COR-L47 (cell line): Measurements from ENCODE around the gene KCNJ10.

Source experiments
- DNase-seq: peaks from one replicate; lab custom pipeline; 2025; lab: John Stamatoyannopoulos, UW

Gene KCNJ10

GRCh38 chr1:160083968-160084770, 14.2 kb upstream of the KCNJ10 start:
- DNase-seq, result peak; percentile 79

- no peak for DNase-seq
Observed at GRCh38 chr1:160082926-160083325, 13.0 kb upstream of the KCNJ10 start.

GRCh38 chr1:160082487-160082886, 12.5 kb upstream of the KCNJ10 start:
- DNase-seq, result no peak

- peak; percentile 25 for DNase-seq
Observed at GRCh38 chr1:160081261-160081936, 11.4 kb upstream of the KCNJ10 start, which contains the start of gene KCNJ9. Gene KCNJ9 (plus strand): TSS chr1:160081538. CDS start chr1:160084031, 2,493 bp downstream.

- DNase-seq, result no peak
Observed at GRCh38 chr1:160080381-160081100, 10.6 kb upstream of the KCNJ10 start.

DNA sequence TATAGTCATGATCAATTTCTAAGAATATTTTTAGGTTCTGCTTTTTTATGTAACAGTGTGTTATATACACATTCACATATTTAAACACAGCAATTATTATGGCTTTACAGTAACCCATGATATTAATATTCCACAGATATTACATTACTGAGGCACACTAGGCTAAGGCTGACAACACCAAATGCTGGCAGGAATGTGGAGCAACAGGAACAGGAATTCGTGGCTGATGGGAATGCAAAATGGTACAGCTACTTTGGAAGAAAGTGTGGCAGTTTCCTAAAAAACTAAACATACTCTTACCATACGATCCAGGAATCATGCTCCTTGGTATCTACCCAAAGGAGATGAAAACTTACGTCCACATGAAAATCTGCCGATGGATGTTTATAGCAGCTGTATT, 9.5 kb upstream of the KCNJ10 start:
- DNase-seq, result no peak

GRCh38 chr1:160078512-160079195, 8.7 kb upstream of the KCNJ10 start:
- DNase-seq, result no peak

DNA sequence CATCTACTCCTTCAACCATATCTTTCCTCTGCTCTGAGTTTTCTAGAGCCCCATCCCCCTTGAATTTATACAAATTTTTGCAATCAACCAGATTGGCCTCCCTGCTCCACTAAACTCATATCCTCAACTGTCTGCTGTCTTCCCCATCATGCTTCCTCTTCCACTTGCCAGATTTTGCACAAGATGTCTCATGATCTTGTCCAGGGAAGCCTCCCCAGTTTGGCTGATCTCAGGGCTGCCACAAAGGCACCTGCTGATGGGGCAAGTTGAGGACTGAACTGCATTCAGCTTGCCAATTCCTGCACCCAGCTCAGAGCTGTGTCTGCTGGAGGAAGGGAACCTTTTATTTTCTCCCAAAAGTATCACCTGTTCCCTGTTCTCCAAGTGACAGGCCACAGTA, 7.5 kb upstream of the KCNJ10 start:
- DNase-seq, result no peak

GRCh38 chr1:160076295-160076694, 6.3 kb upstream of the KCNJ10 start:
- DNase-seq, result no peak

DNA sequence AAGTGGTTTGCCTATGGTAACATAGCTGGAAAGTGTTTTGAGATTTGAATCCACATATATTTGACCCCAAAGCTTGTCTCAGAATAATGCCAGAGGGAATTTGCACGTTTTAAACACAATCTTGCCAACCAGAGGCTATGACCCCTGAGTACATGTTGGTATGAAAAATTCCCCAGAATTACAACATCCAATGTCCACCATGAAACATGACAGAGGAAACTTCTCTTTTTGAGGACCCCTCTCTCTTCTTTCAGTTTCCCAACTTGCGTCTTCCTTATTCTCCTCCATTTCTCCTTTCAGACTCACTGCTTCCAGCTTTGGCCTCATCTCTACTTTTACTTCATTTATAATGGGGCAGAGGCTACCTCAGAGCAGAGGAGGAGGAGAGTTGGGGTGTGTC, 5.9 kb upstream of the KCNJ10 start:
- DNase-seq, result no peak

GRCh38 chr1:160074865-160075264, 4.9 kb upstream of the KCNJ10 start:
- DNase-seq, result no peak

DNA sequence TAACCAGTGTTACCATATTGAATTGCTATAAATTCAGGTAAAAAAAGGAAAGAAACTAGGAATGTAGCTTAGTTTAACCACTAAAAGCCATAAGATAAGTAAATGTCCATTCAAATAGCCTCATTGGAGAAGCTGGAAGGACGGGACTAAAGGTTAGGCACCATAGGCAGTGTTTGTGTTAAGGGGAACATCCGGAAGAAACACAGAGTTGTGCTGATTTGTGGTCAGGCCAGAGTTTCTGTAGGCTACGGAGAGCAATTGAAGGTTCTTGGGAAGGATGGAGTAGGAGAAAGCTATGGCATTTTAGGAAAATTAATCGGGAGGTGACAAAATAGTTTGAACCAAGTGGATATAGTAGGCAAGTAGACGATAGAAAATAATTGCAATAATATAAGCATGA, 1.3 kb upstream of the KCNJ10 start:
- DNase-seq, result no peak

DNA sequence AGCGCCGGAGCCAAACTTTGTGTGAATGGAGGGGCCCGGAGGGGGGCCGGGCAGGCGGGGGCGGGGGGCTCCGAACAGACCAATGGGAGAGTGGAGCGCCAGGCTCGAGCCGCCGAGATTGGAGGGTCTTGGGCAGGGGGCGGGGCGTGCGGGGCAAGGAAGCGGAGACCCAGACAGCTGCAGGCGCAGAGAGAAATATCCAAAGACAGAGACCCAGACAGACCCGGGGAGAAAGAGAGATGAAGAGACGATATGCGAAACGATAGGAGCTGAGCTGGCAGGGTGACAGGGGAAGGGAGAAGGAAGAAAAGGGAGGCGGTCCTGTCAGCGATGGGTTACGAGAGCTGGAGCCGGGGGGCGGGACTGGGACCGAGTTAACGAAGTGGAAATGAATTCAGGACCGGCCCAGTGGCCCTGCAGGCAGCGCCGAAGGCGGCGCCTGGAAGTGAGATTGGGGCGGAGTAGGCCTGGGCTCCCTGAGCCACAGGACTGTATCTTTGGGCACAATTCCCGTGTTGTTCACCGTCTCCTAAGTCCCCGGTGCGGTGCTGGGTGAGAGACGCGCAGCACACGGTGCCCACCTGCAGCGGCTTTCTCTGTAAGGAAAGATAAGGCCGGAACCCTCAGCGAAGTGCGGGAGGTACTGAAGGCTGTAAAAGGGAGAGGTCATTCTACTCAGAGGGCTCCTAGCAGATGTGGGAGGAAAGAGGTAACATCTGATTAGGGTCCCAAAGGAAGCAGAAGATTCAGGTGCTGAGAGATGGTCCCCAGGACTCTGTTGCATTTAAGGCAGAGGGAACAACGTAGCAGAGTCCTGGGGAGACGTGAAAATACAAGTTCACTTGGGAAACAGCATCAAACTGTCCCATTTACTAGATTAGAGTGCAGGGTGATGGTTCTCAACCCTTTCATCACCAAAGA, 543 bp upstream of the KCNJ10 start:
- DNase-seq, result peak; percentile 60

DNA sequence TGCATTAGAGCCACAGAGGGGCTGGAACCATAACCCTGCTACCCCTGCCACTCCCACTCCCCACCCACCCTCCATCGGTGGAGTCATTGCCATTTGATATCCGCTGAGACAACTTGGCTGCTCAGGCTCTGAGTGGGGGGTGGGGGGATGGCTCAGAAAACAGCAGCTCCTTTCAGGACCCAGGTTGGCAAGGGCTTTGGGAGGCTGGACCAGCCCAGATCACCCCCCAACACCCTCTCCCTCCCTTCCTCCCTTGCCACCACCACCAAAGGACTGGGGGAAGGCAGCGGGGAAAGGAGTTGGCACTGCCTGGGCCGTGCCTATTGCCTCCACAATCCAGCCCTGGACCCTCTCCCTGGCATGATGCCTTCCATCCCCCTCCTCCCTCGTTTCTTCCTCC, 1.7 kb downstream of the KCNJ10 start:
- no peak for DNase-seq

DNA sequence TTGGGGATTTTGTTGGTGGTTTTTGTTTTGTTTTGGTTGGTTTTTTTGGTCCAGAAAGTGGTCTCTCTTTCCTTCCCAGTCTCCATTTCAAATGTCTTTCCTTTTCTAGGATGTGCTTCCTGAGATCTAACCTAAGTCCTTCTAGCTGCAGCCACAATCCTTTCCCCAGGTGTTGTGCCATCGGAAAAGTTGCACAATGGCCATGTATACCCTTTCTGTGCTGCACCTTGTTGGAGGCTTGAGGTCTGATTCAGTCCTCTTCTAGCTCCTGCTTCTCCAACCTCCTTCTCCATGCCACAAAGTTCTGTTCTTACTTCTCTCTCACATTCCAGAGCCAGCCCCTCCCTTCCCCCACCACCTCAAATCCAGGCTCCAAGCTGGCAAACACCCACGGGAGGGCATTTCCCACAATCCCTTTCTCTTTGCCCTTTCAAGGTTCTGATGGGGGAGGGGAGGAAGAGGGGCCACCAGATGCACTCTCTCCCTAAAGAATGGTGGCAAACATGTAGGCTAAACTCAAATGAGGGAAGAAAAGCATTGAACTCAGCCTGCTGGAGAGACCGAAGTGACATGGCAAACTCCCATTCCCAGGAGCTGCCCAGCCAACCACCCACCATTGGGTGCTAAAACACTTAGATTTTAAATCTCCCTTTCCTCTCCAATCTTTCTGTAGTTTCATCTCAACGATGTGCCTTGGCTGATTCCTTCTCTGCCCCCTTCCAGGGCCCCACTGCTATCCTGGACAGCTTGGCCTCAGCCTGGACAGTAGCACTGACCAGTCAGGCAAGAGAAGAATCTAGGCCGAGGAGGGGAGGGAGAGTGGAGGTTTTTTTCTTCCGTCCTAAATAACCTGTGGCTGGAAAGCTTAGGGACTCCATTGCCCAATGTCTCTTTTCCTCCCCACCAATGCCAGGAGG, 2.9 kb downstream of the KCNJ10 start:
- no peak for DNase-seq

DNA sequence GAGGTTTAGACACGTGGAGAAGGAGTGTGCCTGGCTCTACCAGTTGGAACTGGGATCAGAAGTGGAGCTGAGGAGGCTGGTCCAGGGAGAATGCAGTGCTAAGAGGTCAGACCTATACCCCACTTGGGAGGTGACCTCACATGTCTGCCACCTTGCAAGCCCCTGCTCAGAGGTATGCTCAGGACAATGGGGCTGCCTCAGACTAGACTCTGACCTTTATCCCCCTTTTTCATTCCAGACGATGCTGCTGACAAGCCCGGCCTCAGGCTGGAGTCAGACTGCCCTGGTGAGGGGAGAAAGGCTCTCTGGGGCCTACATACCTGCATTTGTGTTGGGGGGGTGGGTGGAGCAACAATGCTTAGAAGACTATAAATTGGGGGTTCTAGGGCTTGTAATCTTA, 5.2 kb downstream of the KCNJ10 start:
- DNase-seq, result no peak

DNA sequence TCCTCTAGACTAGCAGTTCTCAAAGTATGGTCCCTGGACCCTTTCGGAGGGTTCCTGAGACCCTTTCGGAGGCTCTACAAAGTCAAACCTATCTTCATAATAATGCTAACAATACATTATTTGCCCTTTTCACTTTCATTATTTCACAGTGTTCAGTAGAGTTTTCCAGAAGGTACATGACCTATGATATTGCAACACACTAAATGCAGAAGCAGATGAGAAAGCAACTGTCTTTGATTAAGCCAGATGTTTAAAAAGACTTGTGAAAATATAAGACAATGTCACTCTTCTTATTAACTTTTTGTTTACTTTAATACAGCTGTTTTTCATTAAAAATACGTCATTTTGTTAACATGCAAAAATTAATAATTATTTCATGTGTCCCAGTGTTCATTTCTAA, 5.8 kb downstream of the KCNJ10 start:
- no peak for DNase-seq

- DNase-seq, result no peak
Observed at GRCh38 chr1:160063176-160063575, 6.8 kb downstream of the KCNJ10 start.

GRCh38 chr1:160062230-160062532, 7.8 kb downstream of the KCNJ10 start:
- DNase-seq, result no peak
